Fibroblast of pulmonary artery (primary cell): ENCODE measurements around the gene KATNA1.

ENCODE experiments used
- DNase-seq: peaks from one replicate; pipeline ENCODE4 v3.0.0-alpha.2; 2010; ENCODE audit warnings: low read depth
- H3K4me3 ChIP-seq: replicated peaks from 2 replicates; pipeline ENCODE4 v1.5.1; 2011; ENCODE audit warnings: low read depth, mild to moderate bottlenecking, control low read depth, low read length, moderate library complexity
- TF ChIP-seq, protein P1 (sequence below): IDR thresholded peaks from 2 replicates; pipeline ENCODE4 v1.5.1; 2011; ENCODE audit warnings: mild to moderate bottlenecking, control low read depth, low read length, inconsistent platforms; ENCODE audit errors: missing control alignments

The KATNA1 gene

DNA sequence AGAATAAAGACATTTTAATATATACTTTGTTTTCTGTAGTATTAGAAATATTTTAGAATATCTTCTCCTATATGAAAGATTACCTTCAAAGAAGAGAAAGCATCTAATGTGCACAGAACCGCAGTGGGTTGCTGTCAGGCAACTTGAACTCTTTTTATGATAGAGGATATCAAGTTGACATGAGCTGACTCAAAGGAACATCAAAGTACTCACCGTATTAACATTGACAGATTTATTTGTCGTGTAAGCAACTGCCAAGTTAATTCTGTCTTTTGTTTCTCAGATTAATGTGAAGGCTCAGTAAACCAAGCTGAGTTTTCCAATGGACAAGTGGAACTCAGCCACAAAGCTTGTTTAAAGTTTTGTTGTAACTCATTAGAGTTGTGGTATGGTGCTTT is 84.6 kb downstream of the KATNA1 start:
- TF ChIP-seq, protein P1, sequence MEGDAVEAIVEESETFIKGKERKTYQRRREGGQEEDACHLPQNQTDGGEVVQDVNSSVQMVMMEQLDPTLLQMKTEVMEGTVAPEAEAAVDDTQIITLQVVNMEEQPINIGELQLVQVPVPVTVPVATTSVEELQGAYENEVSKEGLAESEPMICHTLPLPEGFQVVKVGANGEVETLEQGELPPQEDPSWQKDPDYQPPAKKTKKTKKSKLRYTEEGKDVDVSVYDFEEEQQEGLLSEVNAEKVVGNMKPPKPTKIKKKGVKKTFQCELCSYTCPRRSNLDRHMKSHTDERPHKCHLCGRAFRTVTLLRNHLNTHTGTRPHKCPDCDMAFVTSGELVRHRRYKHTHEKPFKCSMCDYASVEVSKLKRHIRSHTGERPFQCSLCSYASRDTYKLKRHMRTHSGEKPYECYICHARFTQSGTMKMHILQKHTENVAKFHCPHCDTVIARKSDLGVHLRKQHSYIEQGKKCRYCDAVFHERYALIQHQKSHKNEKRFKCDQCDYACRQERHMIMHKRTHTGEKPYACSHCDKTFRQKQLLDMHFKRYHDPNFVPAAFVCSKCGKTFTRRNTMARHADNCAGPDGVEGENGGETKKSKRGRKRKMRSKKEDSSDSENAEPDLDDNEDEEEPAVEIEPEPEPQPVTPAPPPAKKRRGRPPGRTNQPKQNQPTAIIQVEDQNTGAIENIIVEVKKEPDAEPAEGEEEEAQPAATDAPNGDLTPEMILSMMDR: no peak
- DNase-seq: no peak
- H3K4me3 ChIP-seq: no peak overlapping the region

DNA sequence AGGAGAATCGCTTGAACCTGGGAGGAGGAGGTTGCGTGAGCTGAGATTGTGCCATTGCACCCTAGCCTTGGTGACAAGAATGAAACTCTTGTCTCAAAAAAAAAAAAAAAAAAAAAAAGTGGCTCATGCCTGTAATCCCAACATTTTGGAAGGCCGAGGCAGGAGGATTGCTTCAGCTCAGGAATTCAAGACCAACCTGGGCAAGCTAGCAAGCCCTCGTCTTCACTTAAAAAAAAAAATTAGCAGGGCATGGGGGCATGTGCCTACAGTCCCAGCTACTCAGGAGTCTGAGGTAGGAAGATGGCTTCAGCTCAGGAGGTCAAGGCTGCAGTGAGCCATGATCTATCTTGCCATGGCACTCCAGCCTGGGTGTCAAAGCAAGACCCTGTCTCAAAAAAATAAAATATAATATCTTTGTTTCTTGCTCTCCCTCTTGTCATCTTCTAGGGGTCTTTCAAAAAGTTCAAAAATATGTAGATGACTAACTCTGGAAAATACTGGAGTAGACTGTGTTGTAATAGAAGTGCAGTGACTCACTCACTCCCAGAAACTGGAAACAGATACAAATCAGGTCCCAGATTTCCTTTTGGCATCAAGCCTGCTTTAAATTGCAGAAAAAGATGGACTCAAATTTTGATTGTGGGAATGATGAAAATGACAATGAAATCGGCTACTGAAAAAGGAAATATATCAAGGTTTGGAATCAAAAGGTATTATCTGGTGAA is 85.1 kb downstream of the KATNA1 start:
- TF ChIP-seq, protein P1: no peak
- peak; percentile 78 for DNase-seq
- H3K4me3 ChIP-seq: no peak overlapping the region

DNA sequence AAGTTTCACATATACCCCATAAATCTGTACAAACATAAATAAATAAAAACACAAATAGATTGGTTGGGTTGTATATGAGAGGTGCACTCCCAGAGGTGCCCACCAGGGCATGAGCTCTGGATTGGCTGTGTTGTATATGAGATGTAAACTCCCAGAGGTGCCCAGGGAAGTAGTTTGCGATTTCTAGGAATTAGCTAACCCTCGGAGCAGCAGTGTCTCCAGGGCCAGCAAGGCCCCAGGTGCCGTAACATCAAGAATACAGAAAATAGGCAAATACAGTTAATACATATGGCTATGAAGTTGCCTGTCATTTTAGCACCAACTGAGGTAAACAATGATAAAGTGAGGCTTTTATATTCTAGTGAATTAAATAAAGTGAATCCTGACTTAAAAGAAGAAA is 87.8 kb downstream of the KATNA1 start:
- TF ChIP-seq, protein P1: peak; percentile 66
- peak; percentile 21 for DNase-seq
- no peak overlapping the region for H3K4me3 ChIP-seq

DNA sequence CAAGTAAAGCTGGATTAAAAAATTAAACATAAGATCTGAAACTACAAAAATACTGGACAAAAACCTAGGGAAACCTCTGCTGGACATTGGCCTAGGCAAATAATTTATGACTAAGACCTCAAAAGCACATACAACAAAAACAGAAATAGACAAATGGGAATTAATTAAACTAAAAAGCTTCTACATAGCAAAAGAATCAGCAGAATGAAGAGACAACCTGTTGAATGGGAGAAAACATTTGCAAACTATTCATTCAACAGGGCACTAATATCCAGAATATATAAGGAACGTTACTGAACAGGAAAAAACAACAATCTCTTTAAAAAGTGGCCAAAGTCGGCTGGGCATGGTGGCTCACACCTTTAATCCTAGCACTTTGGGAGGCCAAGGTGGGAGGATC is 89.1 kb downstream of the KATNA1 start:
- TF ChIP-seq, protein P1: no peak
- no peak for DNase-seq
- no peak overlapping the region for H3K4me3 ChIP-seq

DNA sequence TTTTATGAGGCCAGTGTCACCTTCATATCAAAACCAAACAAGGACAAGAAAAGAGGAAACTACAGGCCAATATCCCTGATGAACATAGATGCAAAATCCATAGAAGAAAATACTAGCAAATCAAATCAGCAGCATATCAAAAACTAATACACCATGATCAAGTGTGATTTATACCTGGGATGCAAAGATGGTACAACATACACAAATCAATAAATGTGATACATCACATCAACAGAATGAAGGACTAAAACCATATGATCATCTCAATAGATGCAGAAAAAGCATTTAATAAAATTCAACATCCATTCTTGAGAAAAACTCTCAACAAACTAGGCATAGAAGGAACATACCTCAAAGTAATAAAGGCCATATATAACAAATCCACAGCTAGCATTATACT is 90.5 kb downstream of the KATNA1 start:
- no peak overlapping the region for H3K4me3 ChIP-seq
- DNase-seq: no peak
- TF ChIP-seq, protein P1: no peak

DNA sequence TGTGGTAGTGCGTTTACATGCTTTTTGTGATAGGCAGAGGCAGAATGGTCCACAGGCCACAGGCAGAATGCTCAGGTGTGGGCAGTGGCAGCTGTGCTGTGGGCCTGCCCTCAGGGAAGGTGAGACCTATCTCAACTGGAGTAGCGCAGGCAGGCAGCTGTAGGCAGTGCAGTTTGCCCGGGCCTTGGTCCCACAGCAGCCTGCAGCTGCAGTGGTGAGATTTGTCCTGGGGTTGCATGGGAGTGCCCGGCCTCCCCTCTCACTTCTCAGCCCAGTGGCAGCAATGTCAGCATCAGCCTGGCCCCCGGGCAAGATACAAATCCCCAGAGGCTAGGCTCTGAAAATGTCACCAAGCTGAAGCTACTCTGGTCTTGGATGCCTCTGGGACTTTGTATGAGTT is 96.6 kb downstream of the KATNA1 start:
- TF ChIP-seq, protein P1: no peak
- no peak overlapping the region for H3K4me3 ChIP-seq
- DNase-seq: no peak

GRCh38 chr6:149545754-149546471 is 102.6 kb downstream of the KATNA1 start, which contains the start of gene PPIL4:
Gene PPIL4 (minus strand): TSS chr6:149546043. CDS start chr6:149546005, 38 bp downstream.
- peak; percentile 97 for DNase-seq
- peak within 1 kb of the TSS; percentile 99 for H3K4me3 ChIP-seq
- TF ChIP-seq, protein P1: peak; percentile 65
